Stimulated activated naive CD4-positive, alpha-beta T cell (primary cell): ENCODE measurements around the gene SERTAD4.
"Not testable (repeated sequence)": the region's sequence is repeated elsewhere in the genome, so short reads cannot be mapped to it uniquely, and the experiment has no call there.

Experiments used
- DNase-seq, 6 experiments: peaks; one replicate each; lab custom pipeline; 2025; lab: John Stamatoyannopoulos, UW

Gene SERTAD4

DNA sequence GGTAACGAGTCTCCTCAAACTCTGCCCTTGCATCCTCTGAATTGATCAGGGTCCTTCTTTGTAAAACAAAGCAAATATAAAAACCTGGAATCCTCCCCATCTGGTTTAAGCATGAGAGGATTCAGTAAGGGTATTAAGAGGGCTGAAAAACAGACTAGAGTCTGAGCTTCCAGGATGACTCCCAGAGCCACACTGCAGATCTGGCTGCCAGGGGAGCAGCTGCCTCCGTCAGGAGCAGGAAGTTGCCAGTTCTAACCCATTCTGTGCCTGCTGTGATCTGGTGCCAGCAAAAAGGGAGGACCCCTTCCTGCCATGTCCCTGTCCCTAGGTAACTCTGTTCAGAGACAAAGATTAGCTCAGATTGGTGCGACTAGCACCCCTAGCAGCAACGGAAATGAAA is 27.5 kb downstream of the SERTAD4 start:
- DNase-seq: no peak

DNA sequence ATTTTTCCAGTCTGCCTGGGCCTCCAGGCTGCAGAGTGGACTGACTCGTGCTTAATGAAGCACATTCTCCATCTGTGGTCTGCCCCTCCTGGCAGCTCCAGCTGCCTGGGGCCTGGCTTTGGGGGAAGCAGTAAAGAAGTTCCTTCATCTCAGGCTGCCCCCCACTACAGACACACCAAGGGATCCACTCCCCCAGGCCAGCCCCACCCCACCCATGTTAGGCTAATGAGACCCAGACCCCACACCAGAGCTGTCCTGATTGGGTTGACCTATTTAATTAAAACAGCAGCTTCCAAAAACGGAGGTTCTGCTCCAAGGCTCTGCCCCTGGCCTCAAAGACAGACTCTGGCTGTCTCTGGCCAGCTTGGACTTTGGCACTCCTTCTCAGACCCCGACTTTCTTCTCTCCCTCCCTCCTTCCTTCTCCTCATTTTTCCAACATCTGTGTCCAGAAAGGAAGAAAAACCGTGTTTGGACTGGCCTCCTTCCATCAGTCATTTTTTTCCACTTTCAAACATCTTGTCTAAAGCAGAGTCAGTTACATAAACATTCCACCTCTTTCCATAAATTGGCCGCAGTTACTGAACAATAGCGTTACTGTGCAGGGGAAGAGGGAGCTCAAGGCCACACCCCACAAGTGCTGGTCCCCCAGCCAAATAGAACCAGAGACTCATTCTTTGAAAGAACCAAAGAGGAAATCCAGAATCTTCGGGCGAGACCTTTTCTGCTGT is 29.7 kb downstream of the SERTAD4 start:
- no peak for DNase-seq

- no peak for DNase-seq
Measured at GRCh38 chr1:210262897-210263272, 30.3 kb downstream of the SERTAD4 start.

DNA sequence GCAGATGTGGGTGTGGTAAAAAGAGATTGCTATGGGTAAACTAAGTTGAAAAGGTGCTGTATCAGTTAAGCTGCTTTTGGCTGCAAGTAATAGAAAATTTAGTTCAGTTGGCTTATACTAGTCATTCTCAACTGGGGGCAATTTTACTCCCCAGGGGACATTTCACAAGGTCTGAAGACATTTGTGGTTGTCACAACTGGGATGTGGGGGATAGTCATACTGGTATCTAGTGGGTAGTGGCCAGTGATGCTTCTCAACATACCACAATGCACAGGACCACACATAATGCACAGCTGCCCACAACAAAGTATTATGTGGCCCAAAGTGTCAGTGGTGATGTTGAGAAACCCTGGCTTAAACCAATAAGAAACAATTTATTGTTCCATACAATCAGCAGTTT is 31.4 kb downstream of the SERTAD4 start:
- DNase-seq: no peak

DNA sequence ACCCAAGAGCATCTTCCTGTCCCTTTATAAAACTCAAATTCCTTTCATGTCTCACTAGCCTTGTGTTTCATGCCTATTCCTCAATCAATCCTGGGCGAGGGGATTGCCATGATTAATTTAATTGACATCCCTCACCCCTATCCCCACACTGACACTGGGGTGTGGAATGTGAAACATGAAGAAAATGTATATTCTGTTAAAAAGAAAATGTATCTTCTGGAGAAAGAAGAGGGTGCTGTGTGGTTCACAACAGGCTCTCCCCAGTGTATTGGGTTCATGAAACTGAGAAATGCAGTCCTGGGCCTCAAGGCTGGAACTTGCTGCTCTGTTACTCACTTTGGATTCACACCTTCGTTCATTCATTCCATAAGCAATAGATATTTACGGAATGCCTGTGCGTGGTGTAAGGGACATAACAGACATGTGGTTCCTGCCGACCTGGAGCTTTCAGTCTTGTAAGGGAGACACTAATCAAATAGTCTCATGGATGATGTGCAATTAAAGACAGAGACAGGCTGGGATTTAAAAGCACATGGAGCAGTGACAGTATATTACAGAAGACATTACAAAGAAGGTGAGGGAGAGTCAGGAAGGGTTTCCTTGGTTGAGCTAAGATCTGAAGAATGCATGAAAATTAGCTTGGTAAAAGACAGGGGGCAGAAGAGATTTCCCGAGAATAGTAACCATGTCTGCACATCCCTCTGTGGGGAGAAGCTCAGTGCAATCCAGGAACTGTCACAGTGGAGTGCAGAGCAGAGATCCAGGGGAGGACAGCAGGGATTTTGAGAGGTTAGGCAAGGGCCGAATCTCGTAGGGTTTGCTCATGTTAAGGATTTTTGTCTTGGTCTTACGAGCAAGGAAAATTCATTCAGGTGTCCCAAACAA is 32.1 kb downstream of the SERTAD4 start:
- no peak for DNase-seq

GRCh38 chr1:210265392-210265955 is 32.9 kb downstream of the SERTAD4 start:
- DNase-seq: not testable (repeated sequence)

- no peak for DNase-seq
Measured at GRCh38 chr1:210269981-210270380, 37.4 kb downstream of the SERTAD4 start.

GRCh38 chr1:210272666-210273065 is 40.1 kb downstream of the SERTAD4 start:
- no peak for DNase-seq

DNA sequence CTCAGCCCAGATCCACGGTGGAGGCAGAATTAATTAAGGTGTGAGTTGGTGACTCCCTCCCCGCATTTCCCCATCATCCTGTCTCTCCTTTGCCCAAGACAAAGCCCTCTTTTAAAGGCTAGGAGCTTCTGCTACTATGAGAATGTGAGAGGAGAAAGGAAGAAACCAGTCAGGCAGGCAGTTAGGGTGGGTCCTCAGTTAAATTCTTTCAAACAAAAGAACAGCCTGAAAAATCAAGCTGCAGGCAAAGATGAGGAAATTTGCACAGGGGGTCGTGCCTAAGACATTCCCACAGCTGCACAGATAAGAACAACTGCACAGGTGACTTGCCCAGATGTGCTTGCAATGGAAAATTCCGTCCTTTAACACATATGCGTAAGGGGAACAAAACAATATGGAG is 47.6 kb downstream of the SERTAD4 start:
- no peak for DNase-seq

GRCh38 chr1:210288116-210288515 is 55.5 kb downstream of the SERTAD4 start:
- DNase-seq: no peak

DNA sequence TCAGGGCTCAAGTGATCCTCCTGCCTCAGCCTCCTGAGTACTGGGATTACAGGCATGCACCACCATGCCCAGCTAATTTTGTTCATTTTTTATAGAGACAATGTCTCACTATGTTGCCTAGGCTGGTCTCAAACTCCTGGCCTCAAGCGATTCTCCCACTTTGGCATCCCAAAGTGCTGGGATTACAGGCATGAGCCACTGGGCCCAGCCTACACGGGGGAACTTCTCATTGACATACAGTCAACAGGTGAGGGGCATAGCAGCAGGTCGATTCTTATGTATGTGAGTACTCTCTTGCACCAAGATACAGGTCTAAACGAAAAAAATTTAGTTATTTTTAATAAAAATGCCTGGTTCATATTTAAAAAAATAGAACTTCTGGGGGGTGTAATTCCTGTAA is 56.7 kb downstream of the SERTAD4 start:
- DNase-seq: no peak

GRCh38 chr1:210291081-210291764 is 58.6 kb downstream of the SERTAD4 start:
- no peak for DNase-seq

GRCh38 chr1:210291786-210292230 is 59.2 kb downstream of the SERTAD4 start:
- DNase-seq: no peak

- DNase-seq: peak in 1 of 6 experiments; percentile 3
Measured at GRCh38 chr1:210292231-210292871, 59.8 kb downstream of the SERTAD4 start.

GRCh38 chr1:210293171-210293607 is 60.6 kb downstream of the SERTAD4 start:
- DNase-seq: no peak

GRCh38 chr1:210294999-210295745 is 62.6 kb downstream of the SERTAD4 start:
- DNase-seq: no peak
